HUES6 (cell line): ENCODE data around the gene SUMO3.

Experiments
- H3K27ac ChIP-seq: 2 replicates; pipeline ENCODE4 v1.7.0; 2013; ENCODE audit warnings: low read depth, mild to moderate bottlenecking, low read length, inconsistent platforms
- H3K27me3 ChIP-seq: 2 replicates; pipeline ENCODE4 v1.6.1; 2013; ENCODE audit warnings: low read length; ENCODE audit not compliant: control insufficient read depth, insufficient read depth
- H3K36me3 ChIP-seq: 2 replicates; pipeline ENCODE4 v1.6.1; 2013; ENCODE audit warnings: low read length; ENCODE audit not compliant: control insufficient read depth, insufficient read depth
- H3K4me1 ChIP-seq: 2 replicates; pipeline ENCODE4 v1.6.1; 2013; ENCODE audit warnings: low read length; ENCODE audit not compliant: control insufficient read depth, insufficient read depth
- H3K4me3 ChIP-seq: 2 replicates; pipeline ENCODE4 v1.5.1; 2013; ENCODE audit warnings: low read depth, low read length
- H3K9ac ChIP-seq: one replicate; pipeline ENCODE4 v1.6.1; 2013; ENCODE audit warnings: mild to moderate bottlenecking, low read length
- H3K9me3 ChIP-seq: 2 replicates; pipeline ENCODE4 v1.6.1; 2013; ENCODE audit warnings: low read depth, low read length; ENCODE audit not compliant: control insufficient read depth, insufficient read depth

Gene SUMO3

GRCh38 chr21:44800103-44800502 is 17.8 kb downstream of the SUMO3 start:
- Histone ChIP-seq H3K27me3 (no peaks in the 10 kb centered on the region), H3K36me3 (peaks cover 45% of the 10 kb centered on the region), H3K27ac (no peak overlapping the region), H3K9me3 (no peaks in the 10 kb centered on the region; the same call in 1 of the 2 replicates), H3K4me3 (peak overlapping the region; percentile 88), H3K9ac (no peak overlapping the region), H3K4me1 (peaks cover 15% of the 10 kb centered on the region)

- peaks cover 15% of the 10 kb centered on the region for H3K4me1 ChIP-seq
- H3K4me3 ChIP-seq = no peak overlapping the region; the same call in 1 of the 2 replicates
- H3K9ac ChIP-seq = no peak overlapping the region
- no peaks in the 10 kb centered on the region; the same call in 1 of the 2 replicates for H3K9me3 ChIP-seq
- no peaks in the 10 kb centered on the region for H3K27me3 ChIP-seq
- H3K36me3 ChIP-seq = peaks cover 41% of the 10 kb centered on the region
- H3K27ac ChIP-seq = no peak overlapping the region
Measured at GRCh38 chr21:44799646-44800045, 18.2 kb downstream of the SUMO3 start.

GRCh38 chr21:44797775-44798174 is 20.1 kb downstream of the SUMO3 start:
- Histone ChIP-seq H3K27me3 (no peaks in the 10 kb centered on the region), H3K36me3 (peaks cover 41% of the 10 kb centered on the region)

GRCh38 chr21:44795342-44795741 is 22.5 kb downstream of the SUMO3 start:
- peaks cover 64% of the 10 kb centered on the region for H3K36me3 ChIP-seq
- no peaks in the 10 kb centered on the region for H3K27me3 ChIP-seq
- H3K4me1 ChIP-seq = peaks cover 12% of the 10 kb centered on the region
- no peak overlapping the region for H3K4me3 ChIP-seq
- H3K27ac ChIP-seq = no peak overlapping the region
- H3K9ac ChIP-seq = no peak overlapping the region
- no peaks in the 10 kb centered on the region; the same call in 1 of the 2 replicates for H3K9me3 ChIP-seq

More at GRCh38 chr21:44797775-44798174, 20.1 kb downstream of the SUMO3 start:
- H3K27ac ChIP-seq = no peak overlapping the region
- no peaks in the 10 kb centered on the region; the same call in 1 of the 2 replicates for H3K9me3 ChIP-seq
- H3K4me1 ChIP-seq = peaks cover 17% of the 10 kb centered on the region
- H3K9ac ChIP-seq = no peak overlapping the region
- H3K4me3 ChIP-seq = no peak overlapping the region

- no peak overlapping the region for H3K4me3 ChIP-seq
- H3K27me3 ChIP-seq = no peaks in the 10 kb centered on the region
- peaks cover 55% of the 10 kb centered on the region for H3K36me3 ChIP-seq
- peaks cover 11% of the 10 kb centered on the region for H3K4me1 ChIP-seq
- no peak overlapping the region for H3K9ac ChIP-seq
- H3K9me3 ChIP-seq = no peaks in the 10 kb centered on the region; the same call in 1 of the 2 replicates
- H3K27ac ChIP-seq = no peak overlapping the region
Measured at GRCh38 chr21:44793592-44794374, 24.1 kb downstream of the SUMO3 start.

- Histone ChIP-seq H3K27me3 (no peaks in the 10 kb centered on the region), H3K4me1 (peaks cover 11% of the 10 kb centered on the region), H3K9ac (no peak overlapping the region), H3K36me3 (peaks cover 48% of the 10 kb centered on the region), H3K27ac (no peak overlapping the region), H3K4me3 (no peak overlapping the region), H3K9me3 (no peaks in the 10 kb centered on the region; the same call in 1 of the 2 replicates)
Measured at GRCh38 chr21:44792702-44793591, 24.9 kb downstream of the SUMO3 start.

GRCh38 chr21:44791993-44792392 is 25.9 kb downstream of the SUMO3 start:
- H3K27ac ChIP-seq = no peak overlapping the region
- H3K4me3 ChIP-seq = no peak overlapping the region
- no peaks in the 10 kb centered on the region for H3K27me3 ChIP-seq
- no peaks in the 10 kb centered on the region; the same call in 1 of the 2 replicates for H3K9me3 ChIP-seq
- H3K9ac ChIP-seq = no peak overlapping the region
- H3K4me1 ChIP-seq = peaks cover 11% of the 10 kb centered on the region
- peaks cover 52% of the 10 kb centered on the region for H3K36me3 ChIP-seq

GRCh38 chr21:44791246-44791645 is 26.6 kb downstream of the SUMO3 start:
- Histone ChIP-seq H3K4me3 (no peak overlapping the region), H3K27ac (no peak overlapping the region), H3K4me1 (peaks cover 11% of the 10 kb centered on the region), H3K9me3 (no peaks in the 10 kb centered on the region; the same call in 1 of the 2 replicates), H3K27me3 (no peaks in the 10 kb centered on the region), H3K9ac (no peak overlapping the region), H3K36me3 (peaks cover 48% of the 10 kb centered on the region)

- H3K36me3 ChIP-seq = peaks cover 48% of the 10 kb centered on the region
- no peak overlapping the region for H3K27ac ChIP-seq
- no peaks in the 10 kb centered on the region for H3K27me3 ChIP-seq
- H3K4me1 ChIP-seq = peaks cover 7% of the 10 kb centered on the region
- H3K9ac ChIP-seq = no peak overlapping the region
- no peak overlapping the region for H3K4me3 ChIP-seq
- H3K9me3 ChIP-seq = no peaks in the 10 kb centered on the region; the same call in 1 of the 2 replicates
Measured at GRCh38 chr21:44790368-44790767, 27.5 kb downstream of the SUMO3 start.

- Histone ChIP-seq H3K4me3 (no peak overlapping the region), H3K9me3 (no peaks in the 10 kb centered on the region; the same call in 1 of the 2 replicates), H3K4me1 (peaks cover 7% of the 10 kb centered on the region), H3K36me3 (peaks cover 53% of the 10 kb centered on the region), H3K9ac (no peak overlapping the region), H3K27ac (no peak overlapping the region), H3K27me3 (no peaks in the 10 kb centered on the region)
Measured at GRCh38 chr21:44789880-44790279, 28.0 kb downstream of the SUMO3 start.
